HG02852 (cell line): ENCODE data around the gene CD200R1.
A peak's percentile ranks its signal among the peaks of the same experiment; 100 is the strongest.

ENCODE experiments used
- ATAC-seq: cut with Tn5 transposase; IDR thresholded peaks from one replicate; pipeline ENCODE4 v1.9.1; 2021; ENCODE audit warnings: mild to moderate bottlenecking, moderate library complexity; ENCODE audit not compliant: unreplicated experiment

CD200R1 gene

GRCh38 chr3:112894258-112894657, 80.6 kb downstream of the CD200R1 start:
- no peak for ATAC-seq

- ATAC-seq: no peak
Observed at GRCh38 chr3:112889357-112889756, 85.5 kb downstream of the CD200R1 start.

GRCh38 chr3:112888381-112889085, 86.4 kb downstream of the CD200R1 start:
- no peak for ATAC-seq

GRCh38 chr3:112884678-112885290, 90.1 kb downstream of the CD200R1 start:
- ATAC-seq: no peak

- ATAC-seq: no peak
Observed at GRCh38 chr3:112881891-112882290, 93.0 kb downstream of the CD200R1 start.

GRCh38 chr3:112875561-112875960, 99.3 kb downstream of the CD200R1 start:
- no peak for ATAC-seq

GRCh38 chr3:112874725-112875124, 100.2 kb downstream of the CD200R1 start:
- ATAC-seq: peak; percentile 65

GRCh38 chr3:112873632-112874031, 101.3 kb downstream of the CD200R1 start:
- ATAC-seq: peak; percentile 60

- ATAC-seq: no peak
Observed at GRCh38 chr3:112871735-112872134, 103.2 kb downstream of the CD200R1 start.
